Natural killer cell treated with Interleukin-12 subunit alpha and Interleukin-12 subunit beta and Interleukin-15 and Interleukin-18, amount 100 ng/mL, for 72 hours (primary cell): ENCODE data around the gene HCN1. TPM values are rescaled to one million over a fixed set of nuclear protein-coding genes. Genes with fewer than 3 reads are reported as not detected.
"Not testable (repeated sequence)": the region's sequence is repeated elsewhere in the genome, so short reads cannot be mapped to it uniquely, and the experiment has no call there.

Source experiments
- ATAC-seq, 2 donors: fragments of 150-1000 bp; cut with Tn5 transposase in 1 of 2; sonication (Bioruptor Pico), chemical (Tn5 transposase) in 1 of 2; 2 replicates each; pipeline ENCODE4 v1.10.0; 2021
- DNase-seq: peaks from one replicate; pipeline ENCODE4 v3.0.0; 2022; ENCODE audit warnings: low spot score
- H3K27ac Mint-ChIP-seq, 2 donors: 1 replicate in 1 of 2; 2 replicates in 1 of 2; pipeline ENCODE4 v1.8.0; 2022; ENCODE audit warnings: mixed read lengths in 2 of 2, mild to moderate bottlenecking in 1 of 2, moderate library complexity in 1 of 2
- H3K27me3 Mint-ChIP-seq, 2 donors: 1 replicate in 1 of 2; 2 replicates in 1 of 2; pipeline ENCODE4 v1.8.0; 2022; ENCODE audit warnings: mixed read lengths in 2 of 2
- H3K36me3 Mint-ChIP-seq: one replicate; pipeline ENCODE4 v1.8.0; 2022; ENCODE audit warnings: mixed read lengths
- H3K4me1 Mint-ChIP-seq, 2 donors: 1 replicate in 1 of 2; 2 replicates in 1 of 2; pipeline ENCODE4 v1.8.0; 2022; ENCODE audit warnings: low read depth in 2 of 2, mixed read lengths in 2 of 2, mild to moderate bottlenecking in 1 of 2
- H3K4me3 Mint-ChIP-seq: one replicate; pipeline ENCODE4 v1.8.0; 2022; ENCODE audit warnings: mixed read lengths
- H3K9me3 Mint-ChIP-seq: 2 replicates; pipeline ENCODE4 v1.8.0; 2022; ENCODE audit warnings: mixed read lengths
- total RNA-seq, 2 donors: library from RNA; stranded (reverse); gene quantifications; one replicate each; pipeline ENCODE4 v1.2.3, GENCODE V29; 2022

Gene HCN1
- total RNA-seq, 2 donors from 2014 or later: not detected

DNA sequence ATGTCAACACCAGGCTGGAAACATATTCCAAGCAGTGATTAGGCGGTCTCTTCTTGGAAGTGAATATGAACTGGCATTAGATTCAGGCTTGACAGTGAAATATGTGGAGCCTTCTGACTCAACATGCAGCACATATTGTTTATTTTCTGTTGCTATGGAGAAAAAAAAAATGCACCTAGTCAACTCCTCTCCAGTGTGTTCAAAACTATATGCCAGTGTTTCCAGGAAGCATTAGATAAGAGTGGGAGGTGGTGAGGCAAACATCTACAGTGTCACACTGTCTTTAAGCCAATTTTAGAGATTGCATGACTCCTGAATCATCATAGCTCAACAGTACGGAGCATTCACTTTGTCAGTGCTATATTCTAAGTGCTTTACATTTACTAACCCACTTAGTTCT, 117.9 kb downstream of the HCN1 start:
- Mint-ChIP-seq H3K9me3 (peaks cover 14% of the 10 kb centered on the region), H3K27ac (no peak overlapping the region), H3K27me3 (no peaks in the 10 kb centered on the region), H3K36me3 (peaks cover 7% of the 10 kb centered on the region), H3K4me1 (no peaks in the 10 kb centered on the region), H3K4me3 (no peak overlapping the region)
- no peak for DNase-seq
- no peak for ATAC-seq

DNA sequence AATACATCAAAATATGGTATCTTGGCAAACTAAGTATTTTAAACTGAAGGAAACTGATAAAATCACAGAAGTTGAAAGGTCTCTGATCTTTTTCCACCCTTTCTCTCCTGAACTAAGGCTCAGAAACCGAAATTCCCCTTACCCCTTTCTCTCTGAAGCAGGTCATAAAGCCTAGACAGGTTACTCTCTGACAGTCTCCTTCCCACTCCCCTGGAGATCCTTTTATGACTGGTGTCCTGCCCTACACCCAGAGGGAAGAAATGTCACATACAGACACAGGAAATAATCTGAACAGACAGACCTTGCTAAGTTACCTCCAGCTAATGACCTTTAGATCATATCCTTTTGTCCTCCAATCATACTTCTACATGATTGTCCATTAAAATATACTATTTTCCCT, 127.4 kb downstream of the HCN1 start:
- no peaks in the 10 kb centered on the region for H3K36me3 Mint-ChIP-seq

DNA sequence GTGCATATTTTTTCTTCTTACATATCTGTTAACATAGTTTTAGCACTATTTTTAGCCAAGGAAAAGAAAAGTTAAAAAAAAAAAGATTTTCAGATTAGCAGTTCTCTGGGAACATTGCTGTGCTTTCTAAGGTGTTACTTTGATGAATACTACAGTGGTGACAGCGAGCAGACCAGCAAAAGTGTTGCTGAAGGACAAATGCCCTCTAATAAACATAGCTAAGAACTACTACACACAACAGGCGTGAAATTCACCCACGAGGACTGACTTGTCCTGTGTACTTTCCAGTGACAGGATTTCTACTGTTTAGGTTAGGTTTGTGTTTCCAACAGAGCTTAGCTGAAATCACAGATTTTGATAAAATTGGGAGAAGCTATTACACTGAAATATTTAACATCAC, 153.8 kb downstream of the HCN1 start:
- Mint-ChIP-seq H3K9me3 (peaks cover 11% of the 10 kb centered on the region), H3K27ac (no peak overlapping the region), H3K4me1 (no peaks in the 10 kb centered on the region), H3K4me3 (no peak overlapping the region), H3K36me3 (peaks cover 5% of the 10 kb centered on the region), H3K27me3 (no peaks in the 10 kb centered on the region)
- ATAC-seq (no peak), DNase-seq (no peak)

More for the DNA sequence above, 127.4 kb downstream of the HCN1 start:
- Mint-ChIP-seq H3K27ac (no peak overlapping the region), H3K4me3 (no peak overlapping the region), H3K9me3 (peaks cover 12% of the 10 kb centered on the region), H3K27me3 (no peaks in the 10 kb centered on the region), H3K4me1 (no peaks in the 10 kb centered on the region)
- ATAC-seq: no peak
- no peak for DNase-seq

- H3K27ac Mint-ChIP-seq: no peak overlapping the region
- no peak overlapping the region for H3K4me3 Mint-ChIP-seq
- H3K36me3 Mint-ChIP-seq: peaks cover 15% of the 10 kb centered on the region
- peaks cover 15% of the 10 kb centered on the region for H3K9me3 Mint-ChIP-seq
- ATAC-seq (no peak), DNase-seq (no peak)
- no peaks in the 10 kb centered on the region for H3K4me1 Mint-ChIP-seq
- H3K27me3 Mint-ChIP-seq: no peaks in the 10 kb centered on the region
Observed at GRCh38 chr5:45533663-45534062, 162.5 kb downstream of the HCN1 start.

- no peak for DNase-seq
- no peak overlapping the region for H3K4me3 Mint-ChIP-seq
- peaks cover 15% of the 10 kb centered on the region for H3K36me3 Mint-ChIP-seq
- no peak overlapping the region for H3K27ac Mint-ChIP-seq
- peaks cover 15% of the 10 kb centered on the region for H3K9me3 Mint-ChIP-seq
- no peaks in the 10 kb centered on the region for H3K27me3 Mint-ChIP-seq
- ATAC-seq: no peak
- no peaks in the 10 kb centered on the region for H3K4me1 Mint-ChIP-seq
Observed at GRCh38 chr5:45532826-45533624, 163.2 kb downstream of the HCN1 start.

DNA sequence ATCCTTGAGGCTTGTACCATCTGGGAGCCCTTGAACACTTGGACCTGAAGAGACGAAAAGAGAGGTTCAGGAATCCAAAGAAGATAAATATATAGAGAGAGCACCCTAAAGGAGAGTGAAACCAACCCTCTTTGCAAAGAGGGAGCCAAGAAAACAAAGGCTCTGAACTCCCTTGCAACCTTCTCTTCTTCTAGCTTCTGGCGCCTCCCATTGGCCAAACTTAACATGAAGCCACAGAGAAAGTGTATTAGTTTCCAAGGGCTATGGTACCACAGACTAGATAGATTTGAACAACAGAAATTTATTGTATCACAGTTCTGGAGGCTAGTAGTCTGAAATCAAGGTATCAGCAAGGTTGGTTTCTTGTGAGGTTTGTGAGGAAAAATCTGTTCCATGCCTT, 175.1 kb downstream of the HCN1 start:
- no peaks in the 10 kb centered on the region for H3K27me3 Mint-ChIP-seq
- no peak overlapping the region for H3K27ac Mint-ChIP-seq
- H3K4me1 Mint-ChIP-seq: no peaks in the 10 kb centered on the region

DNA sequence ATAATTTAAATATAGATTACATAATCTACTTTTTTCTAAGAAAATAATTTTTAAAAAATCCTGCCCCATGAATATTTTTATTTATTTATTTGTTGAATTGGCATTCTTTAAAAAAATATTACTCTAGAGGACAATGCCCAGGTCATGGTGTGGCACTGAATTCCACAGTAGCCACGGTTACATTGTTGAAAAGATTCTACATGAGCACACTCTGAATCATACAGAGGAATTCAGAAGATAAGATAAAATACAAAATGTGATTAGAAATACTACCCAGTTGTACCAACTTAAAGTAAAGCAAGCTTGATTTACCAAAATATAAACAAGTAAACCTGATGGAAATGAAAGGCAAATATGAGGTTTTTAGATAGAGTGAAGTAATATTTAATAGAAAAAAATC, 183.7 kb downstream of the HCN1 start:
- no peaks in the 10 kb centered on the region for H3K4me1 Mint-ChIP-seq
- ATAC-seq (no peak), DNase-seq (no peak)
- H3K27me3 Mint-ChIP-seq: no peaks in the 10 kb centered on the region
- peaks cover 5% of the 10 kb centered on the region for H3K36me3 Mint-ChIP-seq
- peaks cover 11% of the 10 kb centered on the region for H3K9me3 Mint-ChIP-seq
- H3K4me3 Mint-ChIP-seq: no peak overlapping the region
- H3K27ac Mint-ChIP-seq: no peak overlapping the region

More for the DNA sequence above, 175.1 kb downstream of the HCN1 start:
- no peak for DNase-seq
- ATAC-seq: no peak
- peaks cover 4% of the 10 kb centered on the region for H3K9me3 Mint-ChIP-seq
- no peaks in the 10 kb centered on the region for H3K36me3 Mint-ChIP-seq
- H3K4me3 Mint-ChIP-seq: no peak overlapping the region

- DNase-seq: no peak
- no peak overlapping the region for H3K27ac Mint-ChIP-seq
Observed at GRCh38 chr5:45509371-45509770, 186.8 kb downstream of the HCN1 start.

DNA sequence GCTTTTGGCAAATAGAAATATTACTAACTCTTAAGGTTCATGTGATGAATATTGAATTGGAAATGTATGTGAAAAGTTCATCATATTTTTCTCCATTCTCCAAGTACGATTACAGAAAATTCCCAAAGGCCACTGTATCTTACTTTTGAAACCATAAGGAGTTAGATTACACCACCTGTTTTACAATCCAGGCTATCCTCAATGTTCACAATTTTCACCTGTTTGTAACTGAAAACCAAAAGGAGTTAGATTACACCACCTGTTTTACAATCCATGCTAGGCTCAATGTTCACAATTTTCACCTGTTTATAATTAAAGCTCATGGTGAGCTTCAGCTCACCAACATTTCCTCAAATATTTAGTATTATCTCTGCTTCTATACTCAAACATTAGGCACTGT, 188.0 kb downstream of the HCN1 start:
- peaks cover 5% of the 10 kb centered on the region for H3K36me3 Mint-ChIP-seq
- H3K9me3 Mint-ChIP-seq: peaks cover 7% of the 10 kb centered on the region
- no peaks in the 10 kb centered on the region for H3K27me3 Mint-ChIP-seq
- H3K4me1 Mint-ChIP-seq: no peaks in the 10 kb centered on the region
- no peak overlapping the region for H3K4me3 Mint-ChIP-seq
- ATAC-seq (no peak), DNase-seq (no peak)
- no peak overlapping the region for H3K27ac Mint-ChIP-seq

More at GRCh38 chr5:45509371-45509770, 186.8 kb downstream of the HCN1 start:
- Mint-ChIP-seq H3K9me3 (peaks cover 8% of the 10 kb centered on the region), H3K27me3 (no peaks in the 10 kb centered on the region), H3K4me1 (no peaks in the 10 kb centered on the region), H3K4me3 (no peak overlapping the region), H3K36me3 (peaks cover 5% of the 10 kb centered on the region)
- no peak for ATAC-seq

- H3K4me3 Mint-ChIP-seq: no peak overlapping the region
- DNase-seq: no peak
- no peaks in the 10 kb centered on the region for H3K27me3 Mint-ChIP-seq
Observed at GRCh38 chr5:45507178-45507577, 189.0 kb downstream of the HCN1 start.

GRCh38 chr5:45499006-45499405, 197.2 kb downstream of the HCN1 start:
- H3K36me3 Mint-ChIP-seq: peaks cover 14% of the 10 kb centered on the region
- H3K4me1 Mint-ChIP-seq, H3K27me3 Mint-ChIP-seq, H3K4me3 Mint-ChIP-seq, DNase-seq, H3K27ac Mint-ChIP-seq, ATAC-seq: not testable (repeated sequence)
- H3K9me3 Mint-ChIP-seq: peaks cover 13% of the 10 kb centered on the region

More at GRCh38 chr5:45507178-45507577, 189.0 kb downstream of the HCN1 start:
- Mint-ChIP-seq H3K36me3 (peaks cover 5% of the 10 kb centered on the region), H3K27ac (no peak overlapping the region), H3K4me1 (no peaks in the 10 kb centered on the region), H3K9me3 (peaks cover 9% of the 10 kb centered on the region)
- ATAC-seq: no peak

- Mint-ChIP-seq H3K4me3 (no peak overlapping the region), H3K27me3 (no peaks in the 10 kb centered on the region), H3K27ac (no peak overlapping the region), H3K9me3 (peaks cover 9% of the 10 kb centered on the region), H3K4me1 (no peaks in the 10 kb centered on the region), H3K36me3 (peaks cover 1% of the 10 kb centered on the region)
- no peak for DNase-seq
- ATAC-seq: no peak
Observed at GRCh38 chr5:45491368-45491767, 204.8 kb downstream of the HCN1 start.

DNA sequence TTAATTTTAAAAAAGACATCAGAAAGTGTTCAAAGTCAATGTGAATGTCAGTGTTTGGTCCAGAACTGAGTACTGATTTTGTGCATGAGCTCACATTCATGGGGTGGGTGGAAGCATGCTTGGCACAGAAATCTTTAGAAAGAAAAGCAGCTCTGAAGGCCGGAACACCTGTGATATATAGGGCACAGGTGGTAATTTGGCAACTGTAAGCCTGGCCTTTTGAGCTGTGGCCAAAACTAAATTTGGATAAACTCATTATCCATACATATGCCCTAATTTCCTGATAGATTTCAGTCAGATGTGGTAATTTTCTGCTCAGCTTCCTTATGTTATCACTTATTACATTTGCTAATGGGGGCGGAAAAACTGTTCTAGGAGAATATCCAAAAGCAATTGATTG, 211.4 kb downstream of the HCN1 start:
- DNase-seq: no peak
- no peak overlapping the region for H3K27ac Mint-ChIP-seq
- peaks cover 17% of the 10 kb centered on the region for H3K9me3 Mint-ChIP-seq
- no peaks in the 10 kb centered on the region for H3K27me3 Mint-ChIP-seq
- H3K4me3 Mint-ChIP-seq: no peak overlapping the region
- no peak for ATAC-seq
- no peaks in the 10 kb centered on the region for H3K4me1 Mint-ChIP-seq
- no peaks in the 10 kb centered on the region for H3K36me3 Mint-ChIP-seq

- Mint-ChIP-seq H3K4me3 (no peak overlapping the region), H3K36me3 (no peaks in the 10 kb centered on the region), H3K4me1 (no peaks in the 10 kb centered on the region), H3K27ac (no peak overlapping the region), H3K27me3 (no peaks in the 10 kb centered on the region), H3K9me3 (peaks cover 10% of the 10 kb centered on the region)
- no peak for DNase-seq
- no peak for ATAC-seq
Observed at GRCh38 chr5:45454114-45454513, 242.1 kb downstream of the HCN1 start.

- DNase-seq, H3K36me3 Mint-ChIP-seq, H3K4me1 Mint-ChIP-seq, H3K27ac Mint-ChIP-seq, H3K4me3 Mint-ChIP-seq, ATAC-seq, H3K27me3 Mint-ChIP-seq: not testable (repeated sequence)
- H3K9me3 Mint-ChIP-seq: peaks cover 17% of the 10 kb centered on the region
Observed at GRCh38 chr5:45444856-45445255, 251.3 kb downstream of the HCN1 start.
